Fibroblast of skin of right biceps (primary cell): ENCODE results near the gene TMEM175.

Experiments
- DNase-seq: peaks from one replicate; pipeline ENCODE4 v3.0.0-alpha.2; 2013

Gene TMEM175

GRCh38 chr4:960636-961350 is 28.5 kb downstream of the TMEM175 start:
- DNase-seq: no peak

GRCh38 chr4:961351-962230 is 29.3 kb downstream of the TMEM175 start:
- no peak for DNase-seq

GRCh38 chr4:962231-963208 is 30.3 kb downstream of the TMEM175 start:
- DNase-seq: no peak

- DNase-seq: no peak
Observed at GRCh38 chr4:963276-964225, 31.3 kb downstream of the TMEM175 start.

GRCh38 chr4:964346-965025 is 32.2 kb downstream of the TMEM175 start:
- DNase-seq: no peak

GRCh38 chr4:965048-965765 is 32.9 kb downstream of the TMEM175 start:
- no peak for DNase-seq

GRCh38 chr4:965766-966134 is 33.5 kb downstream of the TMEM175 start:
- DNase-seq: no peak

GRCh38 chr4:966266-967112 is 34.2 kb downstream of the TMEM175 start:
- DNase-seq: no peak

GRCh38 chr4:967113-968104 is 35.1 kb downstream of the TMEM175 start:
- peak; percentile 8 for DNase-seq

- DNase-seq: no peak
Observed at GRCh38 chr4:968221-968620, 36.0 kb downstream of the TMEM175 start.

GRCh38 chr4:968621-969394 is 36.5 kb downstream of the TMEM175 start:
- DNase-seq: no peak

GRCh38 chr4:970046-970745 is 37.9 kb downstream of the TMEM175 start:
- peak; percentile 6 for DNase-seq

- no peak for DNase-seq
Observed at GRCh38 chr4:970854-971520, 38.7 kb downstream of the TMEM175 start.

GRCh38 chr4:971666-972500 is 39.6 kb downstream of the TMEM175 start:
- DNase-seq: no peak
